NCI-H345 treated with DMSO at 0.1 percent for 48 hours (cell line): Measurements from ENCODE around the gene TRPV3.

ENCODE experiments used
- DNase-seq: peaks from one replicate; lab custom pipeline; 2025; ENCODE audit not compliant: unreplicated experiment; lab: John Stamatoyannopoulos, UW

The TRPV3 gene

DNA sequence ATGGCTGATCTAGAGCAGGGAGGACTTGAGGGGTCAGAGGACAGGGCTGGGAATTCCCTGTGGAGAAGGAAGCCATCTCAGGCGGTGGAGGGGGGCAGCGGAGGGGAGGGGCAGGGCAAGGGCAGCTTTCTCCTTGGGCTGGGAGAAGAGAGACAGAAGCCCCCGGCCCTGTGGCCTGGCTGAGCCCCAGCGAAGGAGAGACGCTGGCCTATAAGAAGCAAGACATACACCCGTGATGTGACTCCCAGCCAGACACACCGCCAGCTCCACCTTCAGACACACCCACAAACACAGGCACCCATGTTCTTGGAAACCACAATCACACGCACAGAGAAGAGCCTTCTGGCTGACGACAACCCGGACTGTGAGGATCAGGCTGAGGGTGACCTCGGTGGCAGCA is 10.0 kb downstream of the TRPV3 start:
- DNase-seq: no peak

DNA sequence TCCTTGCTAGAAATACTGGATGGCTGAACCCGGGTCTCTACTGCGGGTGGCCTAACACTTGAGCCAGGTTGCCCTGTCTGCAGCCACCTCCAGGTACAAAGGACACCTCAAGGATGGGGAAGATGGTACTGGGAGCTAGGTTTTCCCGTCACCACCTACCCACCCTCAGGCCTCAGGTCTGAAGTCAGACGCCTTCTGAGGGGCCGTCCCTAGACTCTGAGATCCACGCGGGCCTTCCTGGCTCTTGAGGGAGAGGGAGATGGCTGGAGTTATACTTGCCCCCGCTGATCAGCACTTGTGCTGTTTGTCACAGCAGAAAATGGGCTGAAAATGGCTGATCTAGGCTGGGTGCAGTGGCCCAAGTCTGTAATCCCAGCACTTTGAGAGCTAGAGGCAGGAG is 10.6 kb downstream of the TRPV3 start:
- DNase-seq: no peak

DNA sequence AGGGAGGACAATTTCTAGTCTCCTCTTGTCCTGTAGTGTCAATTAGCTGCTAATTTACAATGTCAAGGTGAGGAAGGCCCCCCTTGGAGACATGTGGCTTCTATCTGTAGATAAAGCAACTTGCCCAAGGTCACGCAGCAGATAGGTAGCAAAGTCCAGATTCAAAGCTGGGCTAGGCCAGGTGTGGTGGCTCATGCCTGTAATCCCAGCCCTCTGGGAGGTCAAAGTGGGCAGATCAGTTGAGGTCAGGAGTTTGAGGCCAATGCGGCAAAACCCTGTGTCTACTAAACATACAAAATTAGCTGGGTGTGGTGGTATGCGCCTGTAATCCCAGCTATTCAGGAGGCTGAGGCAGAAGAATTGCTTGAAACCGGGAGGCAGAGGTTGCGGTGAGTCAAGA is 11.1 kb downstream of the TRPV3 start:
- no peak for DNase-seq

DNA sequence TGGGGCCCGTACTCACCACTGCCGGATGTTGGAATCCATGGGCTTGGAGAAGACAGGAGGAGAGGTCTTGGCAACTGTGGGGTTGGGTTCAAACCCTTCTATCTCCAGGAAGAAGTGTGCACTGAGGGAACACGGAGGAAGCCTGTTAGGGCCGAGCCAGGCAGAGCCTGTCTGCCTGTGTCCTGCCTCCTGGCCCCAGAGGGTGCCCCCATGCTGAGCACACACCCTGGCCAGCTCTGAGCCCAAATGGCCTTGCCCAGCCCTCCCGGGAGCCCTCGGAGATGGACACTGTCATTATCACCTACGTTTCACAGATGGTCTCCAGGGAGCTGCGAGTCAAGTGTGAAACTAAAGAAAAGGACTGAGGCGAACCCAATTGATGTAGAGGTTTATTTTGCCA is 12.5 kb downstream of the TRPV3 start:
- DNase-seq: no peak

DNA sequence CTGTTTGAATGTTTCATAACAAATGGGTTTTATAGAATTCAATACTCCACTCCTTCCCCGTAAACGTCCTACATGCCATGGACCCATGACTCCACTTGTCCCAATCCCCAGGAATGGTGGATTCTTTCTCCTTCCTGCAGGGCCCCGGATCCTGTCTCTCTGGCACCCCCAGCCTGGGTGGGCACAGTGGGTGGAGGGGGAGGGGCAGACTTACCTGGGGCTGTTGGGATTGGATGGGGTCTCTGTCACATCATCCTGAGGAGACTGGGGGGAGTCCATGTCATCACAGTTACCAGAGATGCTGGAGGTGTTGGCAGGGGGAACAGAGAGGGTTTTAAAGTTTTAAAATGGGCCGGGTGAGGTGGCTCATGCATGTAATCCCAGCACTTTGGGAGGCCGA is 13.2 kb downstream of the TRPV3 start:
- DNase-seq: no peak

DNA sequence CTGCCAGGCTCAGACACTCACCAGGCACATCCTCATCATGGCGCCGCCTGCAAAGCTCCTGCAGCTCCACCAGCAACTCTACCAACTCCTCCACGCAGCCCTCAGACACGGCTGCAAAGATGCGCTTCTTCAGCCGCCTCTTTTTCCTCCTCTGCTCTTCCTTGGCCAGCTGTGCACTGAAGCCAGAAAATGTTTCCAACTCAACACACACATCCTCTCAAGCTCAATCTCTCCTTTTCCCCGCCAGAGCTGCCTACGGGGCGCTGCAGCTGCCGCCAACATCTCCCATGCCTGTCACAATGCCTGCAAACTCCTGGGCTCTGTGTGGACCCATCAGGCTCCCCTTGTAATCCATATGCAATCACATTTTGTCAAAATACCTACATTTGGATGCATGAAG is 14.2 kb downstream of the TRPV3 start:
- DNase-seq: no peak

DNA sequence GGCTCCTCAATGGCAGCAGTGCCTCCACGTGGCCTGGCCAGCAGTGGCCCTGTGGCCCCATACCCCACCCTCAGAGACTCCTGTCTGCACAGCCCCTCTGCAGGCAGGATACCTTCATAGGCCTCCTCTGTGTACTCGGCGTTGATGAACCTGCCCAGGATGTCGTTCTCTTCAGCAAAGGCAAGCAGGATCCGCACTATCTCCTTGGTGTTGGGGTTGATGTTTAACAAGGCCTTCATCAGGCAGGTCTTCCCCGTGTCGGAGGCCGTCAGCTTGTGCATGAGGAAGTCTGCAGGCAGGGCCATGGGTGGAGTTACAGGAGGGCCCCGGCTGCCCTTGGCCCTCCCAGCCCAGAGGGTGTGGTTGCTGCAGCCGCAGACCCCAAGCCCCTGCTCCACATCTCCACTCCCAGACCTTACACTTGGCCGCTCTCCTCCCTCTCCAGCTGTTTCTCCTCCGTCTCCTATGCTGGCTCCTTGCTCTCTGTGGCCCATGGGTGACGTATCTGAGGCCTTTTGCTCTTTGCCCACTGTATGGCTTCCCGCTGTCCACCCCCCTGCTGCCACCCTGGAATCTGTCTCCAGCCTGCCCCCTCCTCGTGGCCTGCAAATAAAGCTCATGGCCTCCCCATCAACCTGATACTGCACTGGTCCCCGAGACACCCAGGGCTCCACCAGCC is 15.1 kb downstream of the TRPV3 start:
- no peak for DNase-seq

DNA sequence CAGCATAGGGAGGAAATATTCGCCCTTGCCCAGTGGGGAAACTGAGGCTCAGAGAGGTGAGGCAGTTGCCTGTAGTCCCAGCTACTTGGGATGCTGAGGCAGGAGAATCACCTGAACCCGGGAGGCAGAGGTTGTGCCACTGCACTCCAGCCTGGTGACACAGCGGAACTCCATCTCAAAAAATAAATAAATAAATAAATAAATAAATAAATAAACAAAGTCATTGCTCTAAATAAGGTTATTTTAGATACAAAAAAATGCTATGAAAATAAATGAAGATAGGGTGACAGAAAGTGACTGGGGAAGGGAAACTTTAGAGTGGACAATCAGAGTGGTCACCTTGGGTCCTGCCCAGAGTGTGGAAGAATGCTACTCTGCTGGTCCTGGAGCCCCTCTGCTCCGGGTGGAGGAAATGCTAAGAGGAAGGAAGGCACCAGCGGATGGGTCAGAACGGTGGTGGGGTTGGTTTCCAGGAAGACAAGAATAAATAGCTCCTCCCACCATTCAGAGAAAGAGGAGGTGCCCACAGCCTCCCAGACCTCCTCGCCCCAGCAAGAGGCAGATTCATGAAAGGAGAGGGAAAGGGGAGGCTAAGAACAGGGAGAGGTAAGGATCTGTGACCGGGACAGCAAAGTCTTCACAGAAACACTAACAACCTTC is 17.6 kb downstream of the TRPV3 start:
- DNase-seq: no peak

DNA sequence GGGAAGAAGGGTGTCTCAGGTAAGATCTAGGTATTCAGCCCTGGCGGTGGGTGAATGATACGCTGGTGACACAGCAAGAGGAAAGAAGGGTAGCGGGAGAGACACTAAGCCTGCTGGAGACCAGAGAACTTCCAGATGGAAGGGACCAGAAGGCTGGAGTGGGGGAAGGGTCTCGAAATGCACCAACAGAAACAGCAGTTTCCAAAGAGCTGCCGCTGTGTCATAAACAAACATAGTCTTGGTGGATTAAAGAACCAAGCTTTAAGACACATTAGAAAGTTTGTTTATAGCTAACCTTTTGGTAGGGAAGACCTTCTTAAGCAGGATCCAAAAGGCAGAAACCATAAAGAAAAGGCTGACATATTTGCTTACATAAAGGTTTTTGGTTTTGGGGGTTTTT is 20.9 kb downstream of the TRPV3 start:
- DNase-seq: no peak

DNA sequence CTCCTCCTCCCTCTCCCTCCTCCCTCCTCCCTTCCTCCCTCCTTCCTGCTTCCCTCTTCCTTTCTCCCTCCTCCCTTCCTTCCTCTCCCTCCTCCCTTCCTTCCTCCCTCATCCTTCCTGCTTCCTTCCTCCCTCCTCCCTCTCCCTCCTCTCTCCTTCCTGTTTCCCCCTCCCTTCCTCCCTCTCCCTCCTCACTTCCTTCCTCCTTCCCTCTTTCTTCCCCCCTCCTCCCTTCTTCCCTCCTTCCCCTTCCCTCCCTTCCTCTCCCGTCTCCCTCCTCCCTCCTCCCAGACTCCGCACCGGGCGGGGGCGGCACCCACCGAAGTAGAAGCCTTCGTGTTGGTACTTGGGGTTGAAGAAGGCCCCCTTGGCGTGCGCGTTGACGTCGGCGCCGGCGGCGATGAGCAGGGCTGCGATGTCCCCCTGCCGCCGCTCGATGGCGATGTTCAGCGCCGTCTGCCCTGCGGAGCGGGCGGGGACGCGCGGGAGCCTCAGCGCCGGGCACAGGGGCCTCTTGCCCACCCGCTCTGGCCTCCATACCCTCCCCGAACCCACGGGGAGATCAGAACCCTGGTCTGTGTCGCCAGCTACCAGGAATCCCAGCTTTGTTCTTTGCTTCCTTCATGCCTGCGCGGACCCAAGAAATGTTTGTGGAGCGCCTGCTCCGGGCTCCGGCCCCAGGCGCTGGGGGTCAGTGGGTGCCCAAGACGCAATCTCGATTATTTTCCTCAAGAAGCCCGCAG is 22.2 kb downstream of the TRPV3 start:
- DNase-seq: no peak

DNA sequence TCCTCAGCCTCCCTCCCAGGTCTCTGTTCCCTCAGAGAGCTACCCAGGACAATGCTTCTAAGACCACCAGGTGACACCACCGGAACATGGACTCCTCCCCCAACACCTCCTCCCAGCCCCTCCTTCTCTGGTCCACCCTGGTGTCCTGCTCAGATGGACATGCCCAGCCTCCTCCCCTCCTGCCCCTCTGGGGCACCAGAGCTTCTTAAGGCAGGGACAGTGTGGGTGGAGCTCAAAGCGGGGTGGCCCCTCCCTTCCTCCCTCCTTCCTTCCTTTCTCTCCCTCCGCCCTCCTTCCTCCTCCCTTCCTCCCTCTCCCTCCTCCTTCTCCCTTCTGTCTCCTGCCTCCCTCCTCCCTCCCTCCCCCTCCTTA is 22.7 kb downstream of the TRPV3 start:
- DNase-seq: no peak

DNA sequence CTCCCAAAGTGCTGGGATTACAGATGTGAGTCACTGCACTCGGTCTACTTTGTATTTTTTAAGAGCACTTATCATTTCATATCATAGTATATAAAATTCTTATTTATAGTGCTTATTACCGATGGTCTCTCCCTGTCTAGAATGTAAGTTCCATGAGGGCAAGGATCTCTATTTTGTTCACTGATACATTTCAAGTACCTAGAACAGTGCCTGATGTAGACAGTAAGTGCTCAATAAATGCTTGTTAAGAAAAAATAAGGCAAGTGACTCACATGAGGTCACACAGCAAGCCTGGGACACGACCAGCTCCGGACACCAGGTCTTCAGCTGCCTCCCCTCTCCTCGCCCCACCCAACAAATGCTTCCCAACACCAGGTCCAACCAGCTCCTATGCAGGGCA is 23.9 kb downstream of the TRPV3 start:
- no peak for DNase-seq

DNA sequence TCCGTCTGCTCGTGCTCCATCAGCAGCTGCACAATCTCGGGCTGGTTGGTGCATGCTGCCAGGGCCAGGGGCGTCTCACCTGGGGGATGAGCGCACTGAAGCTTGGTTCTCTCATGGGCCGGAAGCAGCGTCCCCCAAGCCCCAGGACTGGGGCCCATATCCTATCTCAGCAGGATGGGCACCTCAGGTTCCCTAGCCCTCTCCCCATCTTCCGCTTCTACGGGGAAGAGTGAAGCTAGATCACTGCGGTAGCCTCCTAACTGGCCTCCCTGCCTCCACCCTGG is 24.8 kb downstream of the TRPV3 start:
- DNase-seq: no peak

DNA sequence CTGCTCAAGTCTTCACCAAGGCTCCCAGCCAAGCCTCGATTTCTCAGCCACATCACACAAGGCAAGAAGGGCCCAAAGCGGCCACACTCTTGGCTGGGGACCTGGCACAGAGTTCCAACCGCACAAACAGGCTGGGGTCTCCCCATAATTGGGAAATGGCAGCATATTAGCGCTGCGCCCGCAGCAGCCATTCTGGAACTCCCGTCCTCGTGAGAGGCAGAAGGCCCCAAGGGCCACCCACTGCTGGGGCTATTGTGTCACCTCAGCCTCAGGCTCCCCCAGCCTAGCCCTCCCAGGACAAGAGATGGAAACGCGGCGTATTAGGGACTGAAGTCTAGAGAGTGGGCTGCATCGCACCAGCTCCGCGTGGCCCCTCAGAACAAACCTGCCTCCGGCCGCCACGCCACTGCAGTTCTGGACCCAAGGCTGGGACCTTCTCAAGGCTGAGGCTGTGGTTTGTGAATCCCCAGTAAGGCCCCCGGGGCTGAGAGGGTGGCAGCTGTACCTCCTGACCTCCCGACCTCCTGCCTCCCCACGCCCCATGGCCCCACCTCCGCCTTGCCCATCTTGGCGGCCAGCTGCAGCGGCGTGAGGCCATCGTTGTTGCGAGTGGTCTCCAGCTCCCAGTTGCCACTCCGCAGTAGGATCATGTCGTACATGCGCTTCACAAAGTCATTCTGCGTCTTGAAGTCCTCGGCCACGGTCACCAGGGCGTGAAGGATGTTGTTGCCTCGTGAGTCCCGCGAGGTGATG is 25.3 kb downstream of the TRPV3 start:
- no peak for DNase-seq

DNA sequence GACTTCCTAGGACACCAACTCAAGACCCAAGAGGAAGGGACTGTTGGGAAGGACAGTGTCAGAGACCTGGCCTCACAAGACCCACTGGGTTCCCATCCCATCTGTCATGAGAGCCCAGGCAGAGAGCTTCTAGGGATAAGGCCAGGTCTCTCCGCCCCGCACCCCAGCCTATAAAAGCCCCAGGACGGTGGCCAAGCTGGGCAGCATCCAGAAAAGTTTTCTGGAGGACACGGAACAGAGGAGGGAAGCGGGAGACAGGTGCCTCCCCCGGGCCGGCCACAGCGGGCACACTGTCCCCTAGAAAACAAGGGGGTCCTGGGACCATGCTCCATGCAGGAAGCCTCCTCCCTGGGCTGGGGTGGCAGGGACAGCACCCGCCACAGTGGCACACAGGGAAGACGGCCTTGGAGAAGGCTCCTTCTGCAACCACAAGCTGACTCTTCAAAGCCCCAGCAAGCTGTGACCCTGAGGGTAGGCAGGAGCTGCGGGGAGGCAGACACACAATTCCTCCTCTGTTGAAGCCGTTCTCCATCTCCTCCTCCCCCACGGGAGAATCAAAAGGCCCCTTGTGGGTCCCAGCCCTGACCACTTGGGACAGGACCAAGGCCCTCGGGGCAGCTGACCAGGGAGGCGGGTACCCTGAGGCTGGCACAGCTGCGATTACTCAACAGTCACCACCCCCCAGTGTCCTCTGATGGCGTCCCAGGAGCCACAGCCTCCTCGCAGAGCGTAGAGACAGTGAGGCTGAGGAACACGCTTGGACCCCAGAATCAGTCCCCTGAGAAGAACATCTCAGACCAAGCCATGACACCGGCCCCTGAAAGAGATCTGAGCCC is 26.1 kb downstream of the TRPV3 start:
- no peak for DNase-seq

DNA sequence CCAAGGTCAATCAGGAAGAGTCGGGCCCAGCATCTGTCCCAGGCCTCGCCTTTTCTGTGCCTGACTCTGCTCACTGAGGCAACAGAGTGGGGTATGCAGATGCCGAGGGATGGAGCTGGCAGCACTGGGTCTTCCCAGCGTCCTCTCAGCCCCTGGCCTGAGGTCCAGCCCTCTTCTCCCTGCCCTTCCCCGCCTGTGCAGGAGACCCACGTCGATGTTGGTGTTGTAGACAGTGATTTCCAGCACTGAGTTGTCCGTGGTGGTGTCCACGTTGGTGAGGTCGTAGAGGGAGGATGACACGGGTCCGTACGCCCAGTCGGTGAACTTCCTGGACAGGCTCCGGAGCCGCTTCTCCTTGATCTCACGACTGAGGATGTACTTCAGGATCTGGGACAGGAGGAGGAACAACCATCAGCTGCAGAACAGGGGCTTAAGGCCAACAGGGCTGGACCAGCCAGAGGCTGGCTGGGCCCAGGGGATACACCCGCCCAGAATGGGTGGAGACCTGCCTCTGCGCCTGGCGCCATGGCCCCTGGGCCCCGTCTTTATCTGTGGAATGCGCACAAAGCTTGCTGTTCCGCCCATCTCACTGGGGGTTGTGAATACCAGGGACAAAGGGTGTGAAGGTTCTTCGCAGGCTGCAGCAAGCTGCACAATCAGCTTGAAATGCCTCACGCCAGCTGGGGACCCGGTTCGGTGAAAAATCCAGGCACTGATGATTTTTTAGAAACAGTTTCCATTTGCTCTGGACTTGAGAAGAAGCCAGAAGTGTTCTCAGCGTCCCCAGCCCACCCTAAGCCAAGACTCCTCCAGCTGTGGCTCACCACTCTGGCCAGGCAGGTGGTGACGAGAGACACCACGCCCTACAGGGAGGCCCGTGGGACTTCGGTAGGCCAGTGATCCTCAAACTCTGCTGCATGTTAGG is 27.5 kb downstream of the TRPV3 start:
- DNase-seq: no peak

DNA sequence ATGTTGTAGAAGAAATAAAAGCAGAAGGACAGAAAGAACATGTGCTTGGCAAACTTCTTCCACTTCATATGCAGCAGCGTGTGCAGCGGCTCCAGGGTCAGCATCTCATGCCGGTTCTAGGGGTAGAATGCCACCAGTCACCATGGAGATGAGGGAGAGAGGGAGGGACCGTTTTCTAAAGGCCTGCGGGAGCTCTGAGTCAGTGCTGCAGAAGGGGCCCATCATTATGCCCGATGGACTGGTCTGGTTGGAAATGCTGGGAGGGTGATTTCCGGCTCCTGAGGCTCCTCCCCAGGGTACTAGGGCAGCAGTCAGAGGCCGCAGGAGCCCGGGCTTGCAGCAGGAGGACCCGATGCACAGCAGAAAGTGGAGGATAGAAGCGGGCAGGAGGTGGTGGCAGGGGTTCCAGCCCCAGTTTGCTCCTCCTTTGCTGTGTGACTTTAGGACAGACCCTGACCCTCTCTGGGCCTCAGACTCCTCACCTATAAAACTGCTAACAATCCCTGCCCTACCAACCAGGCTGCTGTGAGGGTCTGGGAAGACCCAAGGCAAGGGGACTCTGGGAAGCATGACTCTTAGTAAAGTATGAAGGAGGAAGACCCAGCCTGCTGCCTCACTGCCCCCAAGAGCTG is 28.6 kb downstream of the TRPV3 start:
- no peak for DNase-seq

DNA sequence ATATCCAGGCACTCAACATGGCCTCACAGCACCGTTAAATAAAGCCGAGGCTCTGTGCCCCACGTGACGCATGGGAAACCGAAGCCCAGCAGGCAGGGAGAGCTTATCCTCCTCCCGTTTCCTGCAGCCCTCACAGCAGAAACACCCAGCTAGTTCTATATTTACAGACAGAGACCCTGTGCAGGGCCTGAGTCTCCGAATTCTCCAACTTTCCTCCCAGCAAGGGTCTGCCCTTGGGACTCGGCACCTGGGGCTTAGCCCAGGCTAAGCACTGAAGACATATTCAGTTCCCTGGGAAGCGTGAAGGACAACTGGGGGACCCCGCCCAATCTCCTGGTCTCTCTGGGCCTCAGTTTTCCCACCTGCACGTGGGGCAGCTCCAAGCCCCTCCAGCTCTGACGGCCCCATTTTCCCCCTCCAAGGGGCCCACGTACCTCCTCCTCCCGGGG is 29.2 kb downstream of the TRPV3 start:
- no peak for DNase-seq

DNA sequence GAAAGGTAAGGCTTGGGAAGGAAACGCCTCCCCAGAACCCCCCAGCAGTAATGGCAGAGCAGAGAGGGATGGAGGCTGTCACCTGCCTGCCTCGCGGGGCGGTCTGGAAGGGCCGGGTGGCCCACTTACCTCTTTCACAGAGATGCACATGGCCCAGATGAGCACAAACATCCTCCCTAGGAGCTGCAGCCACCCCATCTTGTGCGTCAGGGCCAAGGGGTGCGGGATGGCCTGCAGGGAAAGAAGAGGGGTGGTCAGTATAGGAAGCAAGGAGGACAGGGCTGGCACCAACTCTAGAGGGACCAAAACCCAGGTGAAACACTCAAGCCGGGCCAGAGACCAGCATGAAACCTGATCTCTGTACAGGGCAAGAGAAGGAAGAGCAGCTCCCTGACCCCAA is 29.7 kb downstream of the TRPV3 start:
- no peak for DNase-seq

DNA sequence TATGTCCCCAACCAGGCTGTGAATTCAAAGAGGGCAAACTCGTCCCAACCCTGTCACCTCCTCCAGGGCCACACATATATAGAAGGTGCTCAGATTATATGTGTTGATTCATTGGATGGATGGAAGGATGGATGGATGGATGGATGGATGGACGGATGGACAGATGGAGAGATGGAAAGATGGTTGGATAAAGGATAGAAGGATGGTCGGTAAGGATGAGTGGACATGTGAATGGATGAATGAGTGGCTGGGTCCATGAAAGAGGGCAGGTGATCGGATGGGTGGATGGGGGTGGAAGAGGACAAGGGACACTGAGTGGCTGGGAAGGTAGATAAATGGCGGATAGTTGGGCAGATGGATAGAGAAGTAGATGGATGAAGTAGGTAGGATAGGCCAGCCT is 30.1 kb downstream of the TRPV3 start:
- no peak for DNase-seq
